Neural progenitor cell (in vitro differentiated cells): Measurements from ENCODE around the gene ZNF165. TPM values are rescaled to one million over a fixed set of nuclear protein-coding genes. Genes with fewer than 3 reads are reported as not detected.

Source experiments
- DNase-seq: peaks from one replicate; pipeline ENCODE4 v3.0.0-alpha.2; 2016; ENCODE audit warnings: low spot score
- H2AFZ ChIP-seq: fragments of 200-600 bp; sonication (generic); replicated peaks from 2 replicates; pipeline ENCODE4 v1.6.1; 2016; ENCODE audit warnings: antibody characterized with exemption
- H3F3A ChIP-seq: fragments of 200-600 bp; sonication (generic); 2 replicates; pipeline ENCODE4 v1.6.1; 2016; ENCODE audit warnings: antibody characterized with exemption, low read depth
- H3K27ac ChIP-seq: fragments of 200-600 bp; sonication (generic); 2 replicates; pipeline ENCODE4 v1.5.1; 2016; ENCODE audit warnings: mild to moderate bottlenecking
- H3K27me3 ChIP-seq: fragments of 200-600 bp; sonication (generic); 2 replicates; pipeline ENCODE4 v1.6.1; 2016; ENCODE audit warnings: mild to moderate bottlenecking, moderate library complexity
- H3K36me3 ChIP-seq: fragments of 200-600 bp; sonication (generic); 2 replicates; pipeline ENCODE4 v1.5.1; 2016
- H3K4me1 ChIP-seq: fragments of 200-600 bp; sonication (generic); 2 replicates; pipeline ENCODE4 v1.6.1; 2016; ENCODE audit warnings: mixed run types
- H3K4me2 ChIP-seq: fragments of 200-600 bp; sonication (generic); 2 replicates; pipeline ENCODE4 v1.6.1; 2016
- H3K4me3 ChIP-seq: fragments of 200-600 bp; sonication (generic); 2 replicates; pipeline ENCODE4 v1.5.1; 2016
- H3K79me2 ChIP-seq: fragments of 200-600 bp; sonication (generic); 2 replicates; pipeline ENCODE4 v1.6.1; 2016; ENCODE audit warnings: low read depth
- H3K9ac ChIP-seq: fragments of 200-600 bp; sonication (generic); 2 replicates; pipeline ENCODE4 v1.6.1; 2016
- H3K9me3 ChIP-seq: fragments of 200-600 bp; sonication (generic); 2 replicates; pipeline ENCODE4 v1.5.1; 2016; ENCODE audit warnings: low read depth
- H4K20me1 ChIP-seq: fragments of 200-600 bp; sonication (generic); 2 replicates; pipeline ENCODE4 v1.6.1; 2016; ENCODE audit warnings: low read depth
- H3K27ac Mint-ChIP-seq: 3 replicates; pipeline ENCODE4 v1.8.0; 2021; ENCODE audit warnings: mixed read lengths
- H3K27me3 Mint-ChIP-seq: 2 replicates; pipeline ENCODE4 v1.8.0; 2022; ENCODE audit warnings: low read depth, mild to moderate bottlenecking, inconsistent platforms, moderate library complexity, mixed read lengths; ENCODE audit not compliant: insufficient read depth
- H3K36me3 Mint-ChIP-seq: 3 replicates; pipeline ENCODE4 v1.8.0; 2021; ENCODE audit warnings: mixed read lengths
- H3K4me1 Mint-ChIP-seq: 3 replicates; pipeline ENCODE4 v1.8.0; 2021; ENCODE audit warnings: mixed read lengths
- H3K4me3 Mint-ChIP-seq: 3 replicates; pipeline ENCODE4 v1.8.0; 2021; ENCODE audit warnings: mild to moderate bottlenecking, moderate library complexity, mixed read lengths
- H3K9me3 Mint-ChIP-seq: 3 replicates; pipeline ENCODE4 v1.8.0; 2020; ENCODE audit warnings: mixed read lengths
- CTCF ChIP-seq: fragments of 200-600 bp; sonication (generic); IDR thresholded peaks from 2 replicates; pipeline ENCODE4 v1.5.1; 2017; ENCODE audit warnings: antibody characterized with exemption, mild to moderate bottlenecking
- EZH2 ChIP-seq: fragments of 200-600 bp; sonication (generic); IDR thresholded peaks from 2 replicates; pipeline ENCODE4 v1.6.1; 2017; ENCODE audit warnings: antibody characterized with exemption, mild to moderate bottlenecking, moderate library complexity
- EZH2phosphoT487 ChIP-seq: fragments of 200-600 bp; sonication (generic); IDR thresholded peaks from 2 replicates; pipeline ENCODE4 v1.6.1; 2017; ENCODE audit warnings: antibody characterized with exemption
- total RNA-seq: library from RNA; depleted of rRNA; stranded (reverse); fragments of >200 nt; gene quantifications from 2 replicates; pipeline ENCODE4 v1.2.3, GENCODE V29; 2015; ENCODE audit warnings: low replicate concordance

Gene ZNF165
- total RNA-seq, 1 donor from 2014 or later = 2.1 TPM

- peaks cover 13% of the 10 kb centered on the region for H3K4me1 ChIP-seq
- peak overlapping the region; percentile 71 for H3K4me3 ChIP-seq
- H3K27ac ChIP-seq = peak overlapping the region; percentile 76
- peaks cover 50% of the 10 kb centered on the region for H3K79me2 ChIP-seq
- peaks cover 3% of the 10 kb centered on the region for H3K36me3 ChIP-seq
- Mint-ChIP-seq H3K9me3 (no peaks in the 10 kb centered on the region), H3K4me1 (peaks cover 28% of the 10 kb centered on the region), H3K27ac (peak overlapping the region; percentile 99), H3K4me3 (peak overlapping the region; percentile 94), H3K36me3 (peaks cover 3% of the 10 kb centered on the region), H3K27me3 (peaks cover 11% of the 10 kb centered on the region)
- H3K27me3 ChIP-seq = peaks cover 32% of the 10 kb centered on the region
- H2AFZ ChIP-seq = peak overlapping the region; percentile 88
- H3K4me2 ChIP-seq = peak overlapping the region; percentile 95
- peak; percentile 48 for TF ChIP-seq EZH2
- TF ChIP-seq CTCF = no peak
- no peak for TF ChIP-seq EZH2phosphoT487
- H3K9ac ChIP-seq = peak overlapping the region; percentile 61
- peak; percentile 96 for DNase-seq
- H4K20me1 ChIP-seq = peaks cover 23% of the 10 kb centered on the region
- peaks cover 31% of the 10 kb centered on the region for H3F3A ChIP-seq
- no peaks in the 10 kb centered on the region for H3K9me3 ChIP-seq
These were observed 56.5 kb downstream of the ZNF165 start for GRCh38 chr6:28136585-28137504.

- H3K4me2 ChIP-seq = peak overlapping the region; percentile 95
- DNase-seq = no peak
- peaks cover 3% of the 10 kb centered on the region for H3K36me3 Mint-ChIP-seq
- H3K9me3 Mint-ChIP-seq = no peaks in the 10 kb centered on the region
- H3K79me2 ChIP-seq = peaks cover 50% of the 10 kb centered on the region
- no peak overlapping the region for H3K27ac ChIP-seq
- no peaks in the 10 kb centered on the region for H3K36me3 ChIP-seq
- peak overlapping the region; percentile 71 for H3K4me3 ChIP-seq
- no peak for TF ChIP-seq CTCF
- TF ChIP-seq EZH2phosphoT487 = no peak
- TF ChIP-seq EZH2 = no peak
- H3K9me3 ChIP-seq = no peaks in the 10 kb centered on the region
- peaks cover 13% of the 10 kb centered on the region for H3K4me1 ChIP-seq
- H3K4me3 Mint-ChIP-seq = peak overlapping the region; percentile 94
- H3K27ac Mint-ChIP-seq = peak overlapping the region; percentile 99
- H3F3A ChIP-seq = peaks cover 35% of the 10 kb centered on the region
- H2AFZ ChIP-seq = peak overlapping the region; percentile 88
- H3K27me3 ChIP-seq = peaks cover 32% of the 10 kb centered on the region
- H3K9ac ChIP-seq = peak overlapping the region; percentile 61
- peaks cover 11% of the 10 kb centered on the region for H3K27me3 Mint-ChIP-seq
- H4K20me1 ChIP-seq = peaks cover 18% of the 10 kb centered on the region
- peaks cover 28% of the 10 kb centered on the region for H3K4me1 Mint-ChIP-seq
These were observed 57.2 kb downstream of the ZNF165 start for GRCh38 chr6:28137505-28137981.

Other genes with a start within 250 kb of the ZNF165 start
- not detected in 2 replicates for gene OR2B2, start 168.2 kb upstream of the ZNF165 start, total RNA-seq
- gene OR2B6, start 123.3 kb upstream of the ZNF165 start, total RNA-seq = 0.22 TPM in 1 of 2 replicates, not detected in the other
- 8.4 and 17.7 TPM in 2 replicates for gene ZSCAN16, start 44.0 kb downstream of the ZNF165 start, total RNA-seq
- gene ZKSCAN8, start 61.3 kb downstream of the ZNF165 start, total RNA-seq = 42.7 and 43.1 TPM in 2 replicates
- 34.6 and 34.7 TPM in 2 replicates for gene ZSCAN9, start 144.7 kb downstream of the ZNF165 start, total RNA-seq
- gene ZKSCAN4, start 171.7 kb downstream of the ZNF165 start, total RNA-seq = 5.9 and 9.8 TPM in 2 replicates
- not detected in 2 replicates for gene NKAPL, start 178.7 kb downstream of the ZNF165 start, total RNA-seq
- 36.8 and 40.5 TPM in 2 replicates for gene ZSCAN26, start 186.6 kb downstream of the ZNF165 start, total RNA-seq
- 13.6 and 13.8 TPM in 2 replicates for gene PGBD1, start 201.0 kb downstream of the ZNF165 start, total RNA-seq